K562 (cell line): Measurements from ENCODE around the gene DBI. TPM values are rescaled to one million over a fixed set of nuclear protein-coding genes. Genes with fewer than 3 reads are reported as not detected.

ENCODE experiments used
- ATAC-seq: fragments of 200-7000 bp; cut with Tn5 transposase; 3 replicates; pipeline ENCODE4 v1.9.1; 2020; ENCODE audit warnings: moderate library complexity
- BruUV-seq: library from RNA; stranded (reverse); fragments of 400-500 nt; replicated peaks from 2 replicates; lab custom pipeline; 2021; lab: Mats Ljungman, UMichigan
- CTCF ChIA-PET: fragments of 300-600 bp; formaldehyde crosslinking; extraction: SDS; loops from one replicate; lab custom pipeline; 2021; ENCODE audit warnings: low intra/inter-chr PET ratio; lab: Yijun Ruan, JAX
- POLR2A ChIA-PET: fragments of 300-600, 350-650 bp; sonication (Branson Sonifier 250); formaldehyde crosslinking; extraction: SDS; loops from one replicate; lab custom pipeline; 2021; ENCODE audit warnings: antibody characterized with exemption, inconsistent platforms; lab: Yijun Ruan, JAX
- DNase-seq, 4 experiments: peaks; one replicate each; pipeline versions ENCODE4 v3.0.0 to v3.0.0-alpha.2; 2011 to 2018; ENCODE audit warnings: low spot score in 3 of 4, mixed read lengths in 3 of 4; ENCODE audit errors: extremely low read depth in 1 of 4
- FAIRE-seq: peaks from 2 replicates; lab custom pipeline; 2011; peaks lifted over from hg19 to GRCh38; lab: Jason Lieb, UNC
- H2AFZ ChIP-seq: 2 replicates; pipeline ENCODE4 v1.6.0; 2011; ENCODE audit warnings: low read depth, low read length, control low read depth, inconsistent platforms
- H3K27ac ChIP-seq: fragments of 200-600 bp; 3 replicates; pipeline ENCODE4 v1.8.0; 2011; ENCODE audit warnings: low read depth, mild to moderate bottlenecking, control low read depth, inconsistent platforms, low read length, moderate library complexity, mixed read lengths; ENCODE audit errors: extremely low read depth
- H3K27me3 ChIP-seq, 2 experiments: fragments of 300-600 bp in 1 of 2; 2 replicates in 1 of 2; 3 replicates in 1 of 2; pipeline versions ENCODE4 v1.6.0 to v1.8.0; 2011; ENCODE audit warnings: inconsistent platforms in 2 of 2, low read length in 2 of 2, mild to moderate bottlenecking in 1 of 2, mixed read lengths in 1 of 2, moderate library complexity in 1 of 2; ENCODE audit not compliant: control insufficient read depth in 2 of 2, insufficient read depth in 2 of 2
- H3K36me3 ChIP-seq: fragments of 300-600 bp; 3 replicates; pipeline ENCODE4 v1.8.0; 2011; ENCODE audit warnings: mild to moderate bottlenecking, low read length, inconsistent platforms; ENCODE audit not compliant: control insufficient read depth, insufficient read depth
- H3K4me1 ChIP-seq, 2 experiments: fragments of 200-600 bp in 1 of 2; replicated peaks in 1 of 2; 2 replicates in 1 of 2; 3 replicates in 1 of 2; pipeline versions ENCODE4 v1.5.1 to v1.8.0; 2011; ENCODE audit warnings: inconsistent platforms in 2 of 2, low read length in 2 of 2, mild to moderate bottlenecking in 1 of 2, mixed read lengths in 1 of 2, moderate library complexity in 1 of 2; ENCODE audit not compliant: control insufficient read depth in 2 of 2, insufficient read depth in 2 of 2
- H3K4me2 ChIP-seq: 2 replicates; pipeline ENCODE4 v1.6.1; 2011; ENCODE audit warnings: low read length, control low read depth, inconsistent platforms, mixed read lengths; ENCODE audit not compliant: insufficient read depth
- H3K4me3 ChIP-seq: fragments of 200-600 bp; sonication (generic), shearing (Covaris generic); 2 replicates; pipeline ENCODE4 v1.5.1; 2016; ENCODE audit warnings: control low read depth, inconsistent platforms
- H3K79me2 ChIP-seq: fragments of 200-600 bp; 3 replicates; pipeline ENCODE4 v1.8.0; 2011; ENCODE audit warnings: low read length, inconsistent platforms; ENCODE audit not compliant: control insufficient read depth, insufficient read depth
- H3K9ac ChIP-seq, 2 experiments: 2 replicates each; pipeline versions ENCODE4 v1.6.0 to v1.6.1; 2011; ENCODE audit warnings: low read depth in 2 of 2, low read length in 2 of 2, control low read depth in 1 of 2, inconsistent platforms in 1 of 2, mild to moderate bottlenecking in 1 of 2, mixed read lengths in 1 of 2; ENCODE audit not compliant: insufficient read depth in 1 of 2
- H3K9me1 ChIP-seq: one replicate; pipeline ENCODE4 v1.6.0; 2011; ENCODE audit warnings: inconsistent platforms, mild to moderate bottlenecking, low read length, moderate library complexity; ENCODE audit not compliant: control insufficient read depth, insufficient read depth
- H3K9me3 ChIP-seq: replicated peaks from 2 replicates; pipeline ENCODE4 v1.5.1; 2011; ENCODE audit warnings: low read depth, low read length, inconsistent platforms; ENCODE audit not compliant: control insufficient read depth, insufficient read depth
- H4K20me1 ChIP-seq: replicated peaks from 2 replicates; pipeline ENCODE4 v1.6.1; 2011; ENCODE audit warnings: low read length, inconsistent platforms, mixed read lengths; ENCODE audit not compliant: control insufficient read depth, insufficient read depth
- ARID4B ChIP-seq: sonication (generic); formaldehyde crosslinking; IDR thresholded peaks from 2 replicates; pipeline ENCODE4 v1.8.0; 2022; ENCODE audit warnings: mild to moderate bottlenecking, missing genetic modification reagents
- BDP1 ChIP-seq: IDR thresholded peaks from 3 replicates; pipeline ENCODE4 v1.6.1; 2011; ENCODE audit not compliant: insufficient read length, insufficient read depth
- EP400 ChIP-seq: fragments of 450-650 bp; IDR thresholded peaks from 2 replicates; pipeline ENCODE4 v1.6.1; 2017; ENCODE audit warnings: antibody characterized with exemption, mild to moderate bottlenecking, moderate library complexity
- FOS ChIP-seq: IDR thresholded peaks from 3 replicates; pipeline ENCODE4 v1.6.1; 2011; ENCODE audit not compliant: insufficient read length; ENCODE audit errors: extremely low read depth
- MXI1 ChIP-seq: IDR thresholded peaks from 2 replicates; pipeline ENCODE4 v1.6.1; 2011; ENCODE audit warnings: low read depth, mild to moderate bottlenecking, improper control_type of control experiment, low read length
- PHF8 ChIP-seq: fragments of 200-600 bp; sonication (generic); IDR thresholded peaks from 2 replicates; pipeline ENCODE4 v1.6.1; 2012; ENCODE audit warnings: mixed run types, mild to moderate bottlenecking, inconsistent platforms, low read length, moderate library complexity, borderline replicate concordance
- STAT6 ChIP-seq: sonication (generic); formaldehyde crosslinking; IDR thresholded peaks from 2 replicates; pipeline ENCODE4 v1.8.1; 2023; ENCODE audit warnings: mild to moderate bottlenecking, missing genetic modification reagents
- ZNF197 ChIP-seq: fragments of 200-800 bp; sonication (Bioruptor generic); IDR thresholded peaks from 2 replicates; pipeline ENCODE4 v1.6.1; 2016; ENCODE audit warnings: low read depth, missing genetic modification characterization, missing compliant biosample characterization
- ZNF280A ChIP-seq: fragments of 450-650 bp; IDR thresholded peaks from 2 replicates; pipeline ENCODE4 v1.6.1; 2018; ENCODE audit warnings: mild to moderate bottlenecking, low read depth; ENCODE audit not compliant: partially characterized antibody
- ZNF699 ChIP-seq: fragments of 250-450 bp; sonication (Bioruptor Pico); IDR thresholded peaks from 2 replicates; pipeline ENCODE4 v1.8.0; 2021; ENCODE audit warnings: mild to moderate bottlenecking, moderate library complexity; ENCODE audit not compliant: insufficient replicate concordance
- WGBS: fragments of 100-300 bp; shearing (Covaris generic); methylation state at CpG from one replicate; pipeline ENCODE4 v1.1.6; 2016; ENCODE audit warnings: low coverage, mixed read lengths; ENCODE audit not compliant: insufficient coverage; ENCODE audit errors: missing lambda C conversion rate; 5-methylcytosine and 5-hydroxymethylcytosine counted together
- in situ Hi-C: fragments of 300-500 bp; cut with MboI; formaldehyde crosslinking; loops from 4 replicates; pipeline ENCODE4 v1.15.0; 2018; ENCODE audit warnings: inconsistent platforms, mixed read lengths
- intact Hi-C: fragments of 100-400 bp; cut with micrococcal nuclease; formaldehyde crosslinking; loops from 2 replicates; pipeline ENCODE4 v1.14.2; 2022
- polyA plus RNA-seq, 8 experiments: library from polyadenylated mRNA; depleted of rRNA in 4 of 8; stranded (reverse) in 5 of 8; unstranded in 3 of 8; fragments of >200 nt; fragmentation: Nextera tagmentation in 2 of 8; fragmentation: Illumina TruSeq in 1 of 8; extraction: Ambion mirVana in 2 of 8; extraction: Trizol in 1 of 8; gene quantifications; 2 replicates each; pipeline versions ENCODE4 v1.2.1 to v1.2.3, GENCODE V29; 2011 to 2014; ENCODE audit warnings: inconsistent platforms in 1 of 8, missing spikeins in 1 of 8
- total RNA-seq, 7 experiments: library from RNA; depleted of rRNA in 6 of 7; stranded (reverse); fragments of >200 nt in 6 of 7; fragmentation: Illumina TruSeq in 2 of 7; extraction: Trizol in 2 of 7; gene quantifications; 2 replicates each; pipeline versions ENCODE4 v1.2.1 to v1.2.3, GENCODE V29; 2011 to 2021; ENCODE audit warnings: low replicate concordance in 1 of 7
- TF ChIP-seq, protein P1 (sequence below): sonication (generic); formaldehyde crosslinking; IDR thresholded peaks from 2 replicates; pipeline ENCODE4 v1.8.0; 2023; ENCODE audit warnings: mild to moderate bottlenecking, missing genetic modification reagents

The DBI gene
- total and polyA plus RNA-seq, 9 of the 15 experiments (the other 6 are each of a cell fraction or from before 2014, with no cell fraction given) = 55.8 to 443 (median 194) TPM

DNA sequence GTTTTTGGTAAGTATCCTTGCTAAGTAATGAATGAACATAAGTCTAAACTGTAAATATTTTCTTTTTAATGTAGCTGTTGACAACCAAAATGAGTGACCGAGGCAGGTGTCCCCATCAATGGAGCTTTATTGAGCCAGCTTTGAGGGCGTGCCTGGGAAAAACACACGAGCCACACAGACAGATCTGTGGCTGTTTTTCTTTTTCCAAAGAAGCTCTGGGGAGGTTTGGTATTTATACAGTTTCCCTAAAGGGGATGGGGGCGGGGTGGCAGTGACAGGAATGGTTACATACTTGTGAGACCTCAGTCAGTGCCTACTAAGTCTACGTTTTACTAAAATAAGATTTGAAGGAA, 11.2 kb downstream of the DBI start (continued):
- no peak for TF ChIP-seq ARID4B (CRISPR knock-in tag)

- intact Hi-C loops (no loop called here), in situ Hi-C loops (no loop called here)
- no peak overlapping the region for H2AFZ ChIP-seq
- ATAC-seq = no peak
- ChIA-PET POLR2A (interaction anchor here (1.7 kb wide), 1 partner anchor 12 kb away, joined by 11 read pairs; the partner anchor contains the start of genes C2orf76 and DBI), CTCF (no interaction called here)
- H3K27ac ChIP-seq = no peak overlapping the region
- H3K4me3 ChIP-seq = no peak overlapping the region
- FAIRE-seq = no peak
- H3K9me3 ChIP-seq = no peaks in the 10 kb centered on the region
- no peaks in the 10 kb centered on the region for H3K36me3 ChIP-seq
- whole genome bisulfite sequencing = 0% methylated on average over 3 of the region's 6 CpGs
- no peak overlapping the region for H3K4me2 ChIP-seq
- H3K9me1 ChIP-seq = no peaks in the 10 kb centered on the region
- H3K79me2 ChIP-seq = no peaks in the 10 kb centered on the region
- H4K20me1 ChIP-seq = no peaks in the 10 kb centered on the region
- H3K9ac ChIP-seq = no peak overlapping the region
- BruUV-seq = no TSS peak
- peaks cover 4 to 16% of the 10 kb centered on the region in 2 experiments; a peak in 3 of 5 replicates for H3K27me3 ChIP-seq
- peaks cover 0 to 2% of the 10 kb centered on the region in 2 experiments; a peak in 3 of 5 replicates for H3K4me1 ChIP-seq
- no peak for DNase-seq
- TF ChIP-seq STAT6 (CRISPR knock-in tag) (no peak), FOS (no peak), ZNF197 (CRISPR knock-in tag) (no peak), ZNF280A (no peak), ZNF699 (no peak), EP400 (no peak), BDP1 (no peak), PHF8 (no peak), MXI1 (no peak)
- TF ChIP-seq, protein P1, sequence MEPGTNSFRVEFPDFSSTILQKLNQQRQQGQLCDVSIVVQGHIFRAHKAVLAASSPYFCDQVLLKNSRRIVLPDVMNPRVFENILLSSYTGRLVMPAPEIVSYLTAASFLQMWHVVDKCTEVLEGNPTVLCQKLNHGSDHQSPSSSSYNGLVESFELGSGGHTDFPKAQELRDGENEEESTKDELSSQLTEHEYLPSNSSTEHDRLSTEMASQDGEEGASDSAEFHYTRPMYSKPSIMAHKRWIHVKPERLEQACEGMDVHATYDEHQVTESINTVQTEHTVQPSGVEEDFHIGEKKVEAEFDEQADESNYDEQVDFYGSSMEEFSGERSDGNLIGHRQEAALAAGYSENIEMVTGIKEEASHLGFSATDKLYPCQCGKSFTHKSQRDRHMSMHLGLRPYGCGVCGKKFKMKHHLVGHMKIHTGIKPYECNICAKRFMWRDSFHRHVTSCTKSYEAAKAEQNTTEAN (CRISPR knock-in tag) = no peak
Measured at GRCh38 chr2:119378566-119378965, 11.8 kb downstream of the DBI start.
